ENCODE measurements around the gene CACNG8. TPM values are rescaled to one million over a fixed set of nuclear protein-coding genes. Genes with fewer than 3 reads are reported as not detected.

Gene CACNG8
- total RNA-seq, 4 donors from 2014 or later, result not detected

DNA sequence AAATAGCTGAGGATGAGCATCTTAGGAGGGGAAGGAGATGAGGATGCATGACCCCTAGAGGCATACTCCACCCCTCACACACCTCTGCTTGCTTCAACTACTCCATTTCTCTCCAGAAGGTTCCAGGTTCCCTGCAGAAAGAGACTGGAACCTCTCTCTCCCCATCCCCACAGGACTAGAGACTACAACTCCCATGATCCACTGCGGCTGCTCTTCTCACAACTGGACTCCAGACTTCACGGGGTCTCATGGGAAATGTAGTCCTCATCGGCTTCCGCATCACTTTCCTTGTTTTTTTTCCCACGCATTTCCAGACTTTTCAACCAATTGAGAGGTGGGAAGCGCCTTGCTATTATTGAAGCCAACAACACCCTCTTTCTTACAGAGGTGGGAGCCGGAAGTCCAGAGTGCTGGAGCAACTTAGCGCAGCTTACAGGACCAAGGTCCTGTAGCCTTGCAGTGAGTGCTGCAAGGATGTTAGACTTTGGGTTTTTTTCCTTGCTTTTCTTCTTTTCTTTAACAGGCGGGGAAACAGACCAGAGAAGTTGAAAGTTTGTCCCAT is 14.8 kb downstream of the CACNG8 start:
- H3K4me3 ChIP-seq (replicated peaks in 1 of 3), result no peak overlapping the region
- H3K27ac ChIP-seq, result no peak overlapping the region
- intact Hi-C loops (cut with DNase I), result no loop called here
- peaks cover 13% of the 10 kb centered on the region for H3K27me3 ChIP-seq
- TF ChIP-seq, protein P1, sequence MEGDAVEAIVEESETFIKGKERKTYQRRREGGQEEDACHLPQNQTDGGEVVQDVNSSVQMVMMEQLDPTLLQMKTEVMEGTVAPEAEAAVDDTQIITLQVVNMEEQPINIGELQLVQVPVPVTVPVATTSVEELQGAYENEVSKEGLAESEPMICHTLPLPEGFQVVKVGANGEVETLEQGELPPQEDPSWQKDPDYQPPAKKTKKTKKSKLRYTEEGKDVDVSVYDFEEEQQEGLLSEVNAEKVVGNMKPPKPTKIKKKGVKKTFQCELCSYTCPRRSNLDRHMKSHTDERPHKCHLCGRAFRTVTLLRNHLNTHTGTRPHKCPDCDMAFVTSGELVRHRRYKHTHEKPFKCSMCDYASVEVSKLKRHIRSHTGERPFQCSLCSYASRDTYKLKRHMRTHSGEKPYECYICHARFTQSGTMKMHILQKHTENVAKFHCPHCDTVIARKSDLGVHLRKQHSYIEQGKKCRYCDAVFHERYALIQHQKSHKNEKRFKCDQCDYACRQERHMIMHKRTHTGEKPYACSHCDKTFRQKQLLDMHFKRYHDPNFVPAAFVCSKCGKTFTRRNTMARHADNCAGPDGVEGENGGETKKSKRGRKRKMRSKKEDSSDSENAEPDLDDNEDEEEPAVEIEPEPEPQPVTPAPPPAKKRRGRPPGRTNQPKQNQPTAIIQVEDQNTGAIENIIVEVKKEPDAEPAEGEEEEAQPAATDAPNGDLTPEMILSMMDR (IDR thresholded peaks at IDR 0.05), result no peak
- TF ChIP-seq POLR2A (IDR thresholded peaks at IDR 0.05), result no peak
- H3K9me3 ChIP-seq, result no peaks in the 10 kb centered on the region
- H3K36me3 ChIP-seq, result no peaks in the 10 kb centered on the region
- WGBS, 2 donors, result 2 to 7% methylated on average over 9 of the region's 9 CpGs
- DNase-seq, result peak; percentile 56 to 58
- H3K4me1 ChIP-seq, result peaks cover 0 to 17% of the 10 kb centered on the region in 2 donors

DNA sequence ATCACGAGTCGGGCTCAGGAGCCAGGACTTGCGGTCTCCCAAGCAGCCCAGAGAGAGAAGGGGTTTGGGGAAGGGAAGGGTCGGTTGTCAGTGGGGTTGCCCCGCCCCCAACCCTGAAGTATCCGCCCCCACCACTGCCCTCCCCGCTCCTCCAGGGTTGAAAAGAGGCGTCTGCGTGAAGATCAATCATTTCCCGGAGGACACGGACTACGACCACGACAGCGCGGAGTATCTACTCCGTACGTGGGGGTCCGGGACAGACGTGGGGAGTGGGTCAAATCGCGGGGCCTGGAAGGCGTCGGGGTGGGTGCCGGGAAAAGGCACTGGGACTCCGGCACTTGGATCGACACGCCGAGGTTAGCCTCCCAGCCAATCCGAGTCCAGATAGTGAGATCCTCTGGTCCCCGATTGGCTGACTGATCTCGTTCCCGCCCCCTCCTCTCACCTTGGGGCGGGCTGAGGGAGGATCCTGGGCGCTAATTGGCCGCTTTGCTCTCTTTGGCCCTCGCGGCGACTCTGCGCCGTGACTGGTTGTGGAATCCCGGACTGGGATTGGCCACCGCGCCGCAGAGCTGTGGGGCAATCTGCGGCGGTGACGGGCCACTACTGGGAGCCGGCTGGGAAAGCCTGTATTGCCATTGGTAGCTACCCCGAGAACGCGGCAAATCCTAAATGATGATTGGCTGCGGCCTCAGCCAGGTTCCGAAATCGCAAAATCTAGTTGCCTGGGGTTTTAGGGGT is 15.4 kb downstream of the CACNG8 start:
- peak in 1 of 2 donors; percentile 14 for DNase-seq
- Histone ChIP-seq H3K27me3 (peaks cover 13% of the 10 kb centered on the region), H3K4me3 (replicated peaks in 1 of 3) (no peak overlapping the region), H3K4me1 (peaks cover 0 to 22% of the 10 kb centered on the region in 2 donors), H3K27ac (no peak overlapping the region), H3K9me3 (no peaks in the 10 kb centered on the region), H3K36me3 (no peaks in the 10 kb centered on the region)
- intact Hi-C loops (cut with DNase I), result no loop called here
- WGBS, 2 donors, result 3 to 8% methylated on average over 33 to 42 of the region's 54 CpGs
- TF ChIP-seq, protein P1 (IDR thresholded peaks at IDR 0.05), result no peak
- TF ChIP-seq POLR2A (IDR thresholded peaks at IDR 0.05), result no peak

DNA sequence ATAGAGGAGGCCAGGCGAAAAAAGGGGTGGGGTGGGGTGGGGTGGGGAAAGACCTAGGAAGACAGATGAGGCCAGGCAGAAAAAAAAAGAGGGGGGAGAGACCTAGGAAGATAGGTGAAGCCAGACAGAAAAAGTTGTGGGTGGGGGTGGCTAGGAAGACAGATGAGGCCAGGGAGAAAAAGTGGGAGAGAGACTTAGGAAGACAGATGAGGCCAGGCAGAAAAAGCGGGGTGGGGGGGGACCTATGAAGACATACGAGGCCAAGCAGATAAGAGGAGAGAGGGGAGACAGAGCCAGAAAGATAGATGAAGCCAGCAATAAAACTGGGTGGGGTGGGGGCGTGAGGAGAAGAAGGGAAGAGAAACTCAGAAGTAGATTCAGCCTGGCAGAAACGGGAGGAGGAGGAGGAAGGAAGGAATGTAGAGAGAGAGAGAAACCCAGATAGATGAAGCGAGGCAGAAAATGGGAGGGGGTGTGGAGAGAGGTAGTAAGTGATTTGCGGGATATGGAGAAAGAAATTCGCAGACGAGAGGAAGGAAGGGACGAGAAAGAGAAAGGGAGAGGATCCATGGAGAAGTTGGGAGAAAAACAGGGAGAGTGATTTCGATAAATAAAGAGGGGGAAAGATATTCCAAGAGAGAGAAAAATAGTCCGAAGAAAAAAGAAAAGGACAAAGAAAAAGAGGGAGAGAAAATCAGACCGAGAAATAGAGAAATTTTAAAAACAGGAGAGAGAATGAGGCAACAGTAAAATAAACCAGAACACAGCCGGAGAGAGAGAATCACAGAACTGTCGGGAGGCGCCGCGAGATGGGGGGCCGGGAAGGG is 16.5 kb downstream of the CACNG8 start:
- Histone ChIP-seq H3K36me3 (no peaks in the 10 kb centered on the region), H3K9me3 (no peaks in the 10 kb centered on the region), H3K4me3 (replicated peaks in 1 of 3) (no peak overlapping the region), H3K27ac (no peak overlapping the region), H3K27me3 (peaks cover 13% of the 10 kb centered on the region), H3K4me1 (peaks cover 0 to 22% of the 10 kb centered on the region in 2 donors)
- WGBS, 2 donors, result 4% methylated on average over 19 of the region's 19 CpGs
- TF ChIP-seq, protein P1 (IDR thresholded peaks at IDR 0.05), result no peak
- no peak for TF ChIP-seq POLR2A (IDR thresholded peaks at IDR 0.05)
- intact Hi-C loops (cut with DNase I), result no loop called here
- no peak for DNase-seq

DNA sequence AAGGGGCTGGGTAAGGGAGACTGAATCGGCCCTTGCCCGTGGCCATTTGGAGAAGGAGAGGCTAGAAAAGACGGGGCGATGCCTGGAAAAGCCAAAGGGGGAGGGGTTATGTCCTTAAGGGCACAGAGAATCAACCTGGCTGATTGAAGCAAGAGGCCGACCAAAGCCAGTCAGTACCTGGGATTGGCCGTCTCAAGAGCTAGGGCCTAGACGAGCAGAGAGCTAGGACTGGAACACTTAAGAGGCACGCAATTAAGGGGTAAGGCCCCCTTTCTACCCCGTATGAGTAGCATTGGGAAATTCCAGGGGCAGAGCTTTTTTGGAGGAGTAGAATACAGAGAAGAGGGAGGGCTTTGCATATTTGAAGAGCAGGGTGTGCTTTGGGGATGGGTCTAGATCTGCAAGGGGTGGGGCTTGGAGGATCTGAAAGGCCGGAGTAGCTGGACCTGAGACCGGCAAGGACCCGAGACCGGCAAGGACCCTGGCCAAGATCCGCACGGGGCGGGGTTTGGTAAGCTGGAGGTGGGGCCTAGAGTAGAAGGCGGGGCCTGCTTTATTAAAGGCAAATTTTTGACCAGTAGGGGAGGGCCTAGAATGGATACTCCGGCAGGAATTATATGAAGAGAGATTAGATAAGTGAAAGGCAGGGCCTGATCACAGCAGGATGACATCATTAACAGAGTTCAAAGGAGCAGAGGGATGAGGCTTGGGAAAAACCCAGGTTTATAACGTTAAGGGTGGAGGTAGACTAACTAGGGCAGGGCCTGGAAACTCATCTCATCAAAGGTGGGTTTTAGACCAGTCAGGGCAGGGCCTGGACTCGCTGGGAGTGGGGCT is 18.0 kb downstream of the CACNG8 start:
- Histone ChIP-seq H3K9me3 (no peaks in the 10 kb centered on the region), H3K27ac (no peak overlapping the region), H3K4me1 (peaks cover 0 to 22% of the 10 kb centered on the region in 2 donors), H3K4me3 (replicated peaks in 1 of 3) (no peak overlapping the region), H3K36me3 (no peaks in the 10 kb centered on the region), H3K27me3 (peaks cover 13% of the 10 kb centered on the region)
- WGBS, 2 donors, result 17 to 27% methylated on average over 20 of the region's 20 CpGs
- intact Hi-C loops (cut with DNase I), result no loop called here
- TF ChIP-seq, protein P1 (IDR thresholded peaks at IDR 0.05), result no peak
- DNase-seq, result no peak

Measured in thyroid gland (tissue), 4 donors.